HG03520 (cell line): ENCODE data around the gene FATE1.
"Not testable (repeated sequence)": the region's sequence is repeated elsewhere in the genome, so short reads cannot be mapped to it uniquely, and the experiment has no call there.

ENCODE experiments used
- ATAC-seq: cut with Tn5 transposase; IDR thresholded peaks from one replicate; pipeline ENCODE4 v1.9.1; 2021; ENCODE audit warnings: mild to moderate bottlenecking, moderate library complexity; ENCODE audit not compliant: unreplicated experiment

FATE1 gene, protein sequence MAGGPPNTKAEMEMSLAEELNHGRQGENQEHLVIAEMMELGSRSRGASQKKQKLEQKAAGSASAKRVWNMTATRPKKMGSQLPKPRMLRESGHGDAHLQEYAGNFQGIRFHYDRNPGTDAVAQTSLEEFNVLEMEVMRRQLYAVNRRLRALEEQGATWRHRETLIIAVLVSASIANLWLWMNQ

DNA sequence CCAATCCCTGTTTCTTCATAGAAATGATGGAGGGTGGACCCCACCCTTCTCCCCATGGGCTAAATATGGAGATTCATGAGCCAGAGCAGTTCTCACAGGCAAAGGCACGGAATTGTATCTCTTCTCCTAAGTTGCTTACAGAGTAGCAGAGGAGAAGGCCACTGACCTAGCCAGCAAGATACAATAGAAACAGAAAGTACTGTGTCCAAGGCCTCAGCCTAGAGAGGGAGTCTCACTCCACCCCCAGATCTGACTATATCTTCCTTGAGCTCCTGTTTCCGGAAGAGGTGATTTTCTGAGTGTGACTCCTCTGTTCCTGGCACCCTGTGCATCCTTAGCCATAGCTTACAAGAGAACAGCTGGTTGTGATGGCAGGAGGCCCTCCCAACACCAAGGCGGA, at the start of gene FATE1:
Gene FATE1, plus strand, starts transcription at position 284 of the 400 bp plus-strand sequence. Its CDS starts 85 bp downstream, at position 369.
- no peak for ATAC-seq

DNA sequence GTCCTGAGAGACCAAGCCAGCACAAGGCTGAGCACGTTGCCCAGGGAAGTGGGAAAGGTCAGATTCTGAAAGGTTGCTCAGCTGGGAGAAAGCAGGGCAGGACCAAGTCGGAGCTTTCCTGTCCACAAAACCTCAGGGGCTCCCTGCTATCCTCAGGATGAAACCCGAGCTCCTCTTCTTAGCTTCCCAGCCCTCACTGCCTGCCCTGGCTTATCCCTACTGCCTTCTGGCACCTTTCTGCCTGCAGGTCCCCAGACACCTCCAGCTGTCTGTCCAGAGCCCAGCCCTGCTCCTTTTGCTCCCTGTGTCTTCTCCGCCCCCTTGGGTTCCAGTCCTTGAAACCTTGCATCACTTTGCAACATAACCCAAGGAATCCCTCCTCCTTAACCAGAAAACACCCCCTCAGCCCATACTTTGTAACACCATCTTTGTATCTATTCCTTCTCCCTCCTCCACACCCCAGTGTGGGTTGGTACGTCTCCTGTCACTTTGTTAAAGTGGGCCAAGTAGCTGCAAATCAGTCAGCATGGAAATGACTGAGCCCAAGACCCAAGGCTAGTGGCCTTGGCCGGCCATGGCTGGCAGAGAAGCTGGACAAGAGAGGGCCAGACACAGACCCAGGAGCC, 40.6 kb upstream of the FATE1 start:
- ATAC-seq: no peak

DNA sequence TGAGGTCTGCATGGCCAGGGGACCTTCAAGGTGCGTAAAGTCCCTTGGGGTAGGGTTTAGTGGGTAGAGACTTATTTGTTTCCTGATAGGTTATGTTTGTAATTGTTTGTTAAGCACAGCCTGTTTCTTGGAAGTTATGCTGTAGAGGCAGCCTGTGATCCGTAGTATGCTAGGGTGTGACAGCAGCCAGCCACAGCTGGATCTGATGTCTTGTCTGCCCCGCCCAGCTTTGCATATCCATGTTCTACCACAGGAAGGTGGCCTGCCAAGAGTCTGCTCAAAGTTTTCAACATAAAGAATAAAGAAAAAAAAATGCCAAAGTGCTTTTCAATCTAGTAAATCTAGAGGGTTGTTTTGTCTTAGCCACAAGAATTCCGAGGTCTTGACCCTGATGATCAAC, 39.6 kb upstream of the FATE1 start:
- ATAC-seq: no peak

DNA sequence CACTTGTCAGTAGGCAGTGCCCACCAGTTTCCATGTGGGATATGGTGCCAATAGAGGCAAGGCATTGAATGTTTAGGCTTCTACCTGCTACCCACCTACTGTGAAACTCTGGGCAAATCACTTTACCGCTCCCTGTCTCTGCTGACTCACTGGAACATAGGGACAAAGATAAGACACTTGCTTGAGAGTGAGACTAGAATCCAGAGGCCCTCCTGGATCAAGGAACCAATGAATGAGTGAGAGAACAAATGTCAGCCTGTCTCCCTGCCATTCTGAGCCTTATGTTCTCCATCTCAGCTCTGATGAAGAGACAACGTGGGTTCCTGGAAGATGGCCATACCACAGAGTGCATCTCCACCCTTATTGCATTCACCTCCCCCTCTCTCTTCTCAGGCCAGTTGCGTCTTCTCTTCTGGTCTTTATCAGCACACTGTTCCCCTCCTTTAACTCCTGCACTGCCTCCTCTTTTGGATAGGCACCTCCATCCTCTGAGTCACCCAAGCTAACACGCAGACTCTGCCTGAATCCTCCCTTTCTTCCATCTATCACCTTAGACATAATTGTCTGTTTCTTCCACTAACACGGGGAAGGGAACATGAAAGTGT, 35.9 kb upstream of the FATE1 start:
- no peak for ATAC-seq

DNA sequence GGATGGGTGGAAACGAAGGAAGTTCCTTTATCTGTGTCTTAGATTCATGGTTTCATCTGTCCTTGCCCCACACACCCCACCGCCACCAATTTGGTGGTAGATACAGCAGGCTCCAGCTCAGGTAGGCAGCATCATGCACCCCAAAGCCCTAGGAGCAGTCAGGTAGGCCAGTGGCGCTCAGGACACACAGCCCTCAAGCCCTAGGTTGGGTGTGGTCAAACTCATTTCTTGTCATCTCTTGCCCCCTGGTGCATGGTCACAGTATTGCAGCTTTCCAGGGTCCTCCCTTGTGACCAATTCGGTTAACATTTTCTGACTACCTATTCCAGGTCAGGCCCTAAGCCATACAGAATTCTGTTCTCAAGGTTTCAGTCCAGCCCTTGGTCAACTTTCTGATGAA, 35.0 kb upstream of the FATE1 start:
- peak; percentile 82 for ATAC-seq

DNA sequence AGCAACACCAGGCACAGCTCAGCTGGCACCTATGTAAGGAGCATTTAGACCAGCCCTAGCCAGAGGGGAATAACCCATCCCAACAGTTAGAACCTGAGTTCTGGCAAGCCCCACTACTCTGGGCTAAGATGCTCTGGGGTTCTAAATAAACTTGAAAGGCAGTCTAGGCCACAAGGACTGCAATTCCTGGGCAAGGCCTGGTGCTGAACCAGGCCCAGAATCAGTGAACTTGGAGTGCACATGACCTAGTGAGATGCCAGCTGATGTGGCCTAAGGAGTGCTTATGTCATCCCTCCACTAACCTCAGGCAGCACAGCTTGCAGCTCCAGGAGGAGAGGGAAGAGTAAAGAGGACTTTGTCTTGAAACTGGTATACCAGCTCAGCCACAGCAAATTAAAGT, 28.2 kb upstream of the FATE1 start:
- no peak for ATAC-seq

DNA sequence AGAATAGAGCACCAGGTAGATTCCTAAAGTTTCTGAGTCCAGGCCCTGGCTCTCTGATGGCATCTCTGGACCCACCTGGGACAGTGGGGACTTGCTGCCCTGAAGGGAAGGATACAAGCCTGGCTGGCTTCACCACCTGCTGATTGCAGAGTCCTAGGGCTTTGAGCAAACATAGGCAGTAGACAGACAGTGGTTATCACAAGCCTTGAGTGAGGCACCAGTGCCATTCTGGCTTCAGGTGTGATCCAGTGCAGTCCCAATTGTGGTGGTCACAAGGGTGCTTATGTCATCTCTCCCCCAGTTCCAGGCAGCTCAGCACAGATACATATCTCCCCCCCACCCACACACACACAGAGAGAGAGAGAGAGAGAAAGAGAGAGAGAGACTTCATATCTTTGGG, 27.1 kb upstream of the FATE1 start:
- no peak for ATAC-seq

DNA sequence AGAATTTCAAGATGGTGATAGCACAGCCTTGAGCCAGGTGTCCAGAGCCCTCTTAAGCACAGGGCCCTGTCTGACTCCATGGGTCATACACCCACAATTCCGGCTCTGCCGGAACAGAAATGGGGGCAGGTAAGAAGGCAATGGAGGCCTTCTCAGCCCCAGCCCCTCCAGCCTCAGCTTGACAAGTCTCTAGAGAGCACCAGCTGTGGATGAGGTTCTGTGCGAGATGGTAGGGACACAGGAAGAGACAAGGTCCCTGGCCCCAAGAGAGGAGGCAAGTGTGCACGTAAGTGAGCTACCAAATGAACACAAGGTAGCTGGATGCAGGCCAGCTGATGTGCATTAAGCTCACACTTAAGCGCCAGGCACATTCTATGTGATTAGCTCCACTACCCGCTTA, 23.0 kb upstream of the FATE1 start:
- ATAC-seq: no peak

DNA sequence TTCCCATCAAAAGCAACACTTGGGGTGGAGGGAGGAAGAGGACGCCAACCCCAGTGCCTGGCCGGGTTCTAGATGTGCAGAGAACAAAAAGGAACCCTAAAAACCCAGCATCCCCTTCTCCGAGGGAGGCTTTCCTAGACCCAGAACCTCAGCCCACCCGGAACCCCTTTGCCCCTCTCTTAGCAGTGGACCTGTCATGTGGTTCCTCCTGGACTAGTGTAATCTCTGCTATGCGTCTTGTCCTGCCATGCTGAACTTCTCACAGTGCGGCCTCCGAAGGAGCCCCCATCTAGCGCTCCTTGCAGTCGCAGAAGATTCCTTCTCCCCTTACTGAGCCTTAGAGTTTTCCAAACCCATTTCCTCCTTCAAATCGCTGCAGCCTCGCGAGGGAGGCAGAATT, 21.7 kb upstream of the FATE1 start:
- ATAC-seq: no peak

DNA sequence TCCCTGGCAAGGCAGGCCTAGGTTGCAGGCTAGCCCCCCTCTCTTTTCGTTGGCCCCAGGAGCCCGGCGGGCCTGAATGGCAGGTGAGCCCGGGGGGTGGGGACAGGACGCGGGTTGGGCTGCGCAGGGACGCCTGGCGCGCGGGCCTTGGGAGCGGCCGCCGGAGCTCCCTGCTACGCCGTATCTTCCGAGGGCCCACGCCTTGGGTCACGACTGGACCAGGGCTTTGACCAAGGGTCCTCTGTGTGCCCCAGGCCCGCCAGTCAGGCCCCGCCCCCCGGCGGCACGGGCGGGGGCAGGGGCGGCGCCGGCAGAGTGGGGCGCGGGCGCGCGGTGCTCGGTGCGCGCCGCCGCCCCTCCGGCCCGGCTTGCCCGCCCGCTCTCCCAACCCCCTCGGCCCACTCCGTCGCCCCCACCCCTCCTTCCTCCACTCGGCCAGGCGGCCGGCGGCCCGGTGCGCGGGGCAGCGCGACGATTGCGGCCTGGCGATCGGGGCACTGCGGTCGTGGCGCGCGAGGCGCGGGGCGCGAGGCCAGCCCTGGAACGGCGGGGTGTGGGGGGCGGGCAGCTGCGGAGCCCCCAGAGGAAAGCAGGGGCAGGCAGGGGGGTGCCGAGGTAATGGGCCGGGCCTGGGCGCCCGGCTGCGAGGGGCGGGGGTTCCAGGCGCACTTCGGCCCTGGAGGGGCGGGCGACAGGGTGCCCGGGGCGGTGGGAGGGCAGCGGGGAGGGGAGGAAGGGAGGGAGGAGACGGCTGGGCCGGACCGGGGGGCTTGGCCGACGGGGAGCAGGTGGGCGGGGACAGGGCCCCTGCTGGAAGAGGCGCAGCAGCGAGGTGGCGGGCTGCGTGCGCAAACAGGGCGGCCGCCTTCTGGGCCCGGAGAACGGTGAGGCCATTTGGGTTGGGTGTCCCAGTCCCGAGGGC, 20.9 kb upstream of the FATE1 start, which contains the start of gene PRRG3:
Gene PRRG3, plus strand, starts transcription at position 798 of the 922 bp plus-strand sequence. CDS start 3,357 bp downstream, outside the sequence.
- no peak for ATAC-seq

DNA sequence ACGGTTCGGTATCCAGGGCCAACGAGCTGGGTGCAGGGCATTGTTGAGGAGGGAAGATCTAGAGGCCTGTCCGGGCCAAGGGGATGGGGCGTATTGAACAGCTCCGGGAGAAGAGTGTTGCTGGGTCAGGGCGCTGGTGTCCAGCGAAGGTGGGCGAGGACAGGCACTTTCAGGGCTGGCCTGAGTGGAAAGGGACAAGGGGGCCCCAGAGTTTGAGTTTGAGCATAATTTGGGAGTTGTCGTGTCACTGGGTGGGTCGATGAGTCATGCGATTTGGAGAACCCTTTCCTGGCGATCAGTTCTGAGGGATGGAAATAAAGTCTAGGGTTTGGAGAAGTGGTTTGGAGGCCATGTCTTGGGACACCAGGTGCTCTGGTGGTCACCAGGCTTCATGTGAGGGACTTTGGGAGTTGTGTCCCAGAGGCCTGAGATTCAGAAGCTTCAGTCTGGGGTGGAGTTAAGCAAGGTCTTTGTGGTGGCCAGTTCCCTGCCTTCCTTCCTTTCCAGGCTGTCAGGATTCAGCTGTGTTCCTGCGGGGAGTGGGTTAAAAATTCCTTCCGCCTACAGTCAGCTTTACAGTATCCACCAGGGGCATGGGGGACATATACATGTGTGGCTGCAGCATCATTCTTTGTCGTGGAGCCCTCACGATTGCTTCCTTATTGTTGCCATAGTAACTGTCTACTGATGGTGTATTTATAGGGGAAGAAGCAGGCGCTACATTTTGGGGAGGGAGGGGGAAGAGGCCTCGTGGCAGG, 20.1 kb upstream of the FATE1 start:
- ATAC-seq: no peak

DNA sequence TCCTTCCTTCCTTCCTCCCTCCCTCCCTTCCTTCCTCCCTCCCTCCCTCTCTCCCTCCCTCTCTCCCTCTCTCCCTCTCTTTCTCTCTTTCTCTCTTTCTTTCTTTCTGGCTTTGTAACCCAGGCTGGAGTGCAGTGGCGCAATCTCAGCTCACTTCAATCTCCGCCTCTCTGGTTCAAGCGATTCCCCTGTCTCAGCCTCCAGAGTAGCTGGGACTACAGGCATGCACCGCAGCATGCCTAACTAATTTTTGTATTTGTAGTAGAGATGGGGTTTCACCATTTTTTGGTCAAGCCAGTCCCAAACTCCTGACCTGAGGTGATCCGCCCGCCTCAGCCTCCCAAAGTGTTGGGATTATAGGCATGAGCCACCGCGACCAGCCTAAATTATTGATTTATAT, 18.8 kb upstream of the FATE1 start:
- ATAC-seq: not testable (repeated sequence)

DNA sequence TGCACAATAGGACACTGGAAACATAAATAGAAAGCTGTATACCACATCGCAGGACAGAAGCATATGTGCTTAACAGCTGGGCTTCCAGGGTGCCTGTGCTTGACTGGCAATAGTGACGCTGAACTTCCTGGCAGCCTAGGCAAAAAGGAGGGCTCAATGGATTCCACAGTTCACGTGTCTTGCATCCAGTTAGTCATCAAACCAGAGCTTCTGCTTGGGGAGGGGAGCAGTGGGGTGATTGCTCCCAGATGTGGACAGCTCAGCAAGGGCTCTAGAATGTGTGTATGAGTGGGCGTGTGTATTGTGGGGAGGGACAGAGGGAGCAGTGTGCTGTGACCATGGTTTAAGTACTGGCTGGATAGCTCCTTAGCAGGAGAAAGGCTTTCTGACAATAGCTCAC, 18.3 kb upstream of the FATE1 start:
- no peak for ATAC-seq

DNA sequence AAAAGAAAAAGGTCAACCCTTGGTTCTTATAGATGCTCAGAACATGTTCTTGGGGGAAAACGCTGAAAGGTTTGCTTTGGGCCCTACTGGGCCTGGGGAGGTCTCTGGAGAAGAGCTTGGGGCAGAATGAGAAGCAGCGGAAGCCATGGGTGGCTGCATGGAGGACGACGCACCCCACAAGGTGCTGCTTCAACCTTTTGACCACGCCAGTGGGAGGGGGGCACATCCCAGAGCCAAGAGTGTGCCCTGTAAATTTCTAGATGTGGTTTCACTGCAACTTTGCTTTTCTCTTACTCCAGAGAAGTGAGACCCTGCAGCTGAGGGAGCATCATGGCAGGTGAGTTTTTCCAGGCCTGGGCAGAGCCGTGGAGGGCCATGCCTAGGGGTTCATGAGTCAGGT, 17.4 kb upstream of the FATE1 start:
- ATAC-seq: no peak

DNA sequence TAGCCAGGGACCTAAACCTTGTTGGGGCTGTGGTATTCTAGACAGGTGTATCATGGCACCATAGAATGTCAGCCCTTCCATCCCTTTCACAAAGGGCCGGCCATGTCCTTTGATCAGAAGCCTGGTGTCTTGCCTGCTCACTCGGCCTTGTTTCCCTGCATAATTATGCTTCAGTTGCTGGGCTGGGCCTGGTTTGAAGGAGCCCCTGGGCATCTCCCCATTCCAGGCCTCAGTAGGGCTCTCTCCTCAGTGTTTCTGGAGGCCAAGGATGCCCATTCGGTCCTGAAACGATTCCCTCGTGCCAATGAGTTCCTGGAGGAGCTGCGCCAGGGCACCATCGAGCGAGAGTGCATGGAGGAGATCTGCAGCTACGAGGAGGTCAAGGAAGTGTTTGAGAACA, 16.1 kb upstream of the FATE1 start:
- ATAC-seq: no peak

DNA sequence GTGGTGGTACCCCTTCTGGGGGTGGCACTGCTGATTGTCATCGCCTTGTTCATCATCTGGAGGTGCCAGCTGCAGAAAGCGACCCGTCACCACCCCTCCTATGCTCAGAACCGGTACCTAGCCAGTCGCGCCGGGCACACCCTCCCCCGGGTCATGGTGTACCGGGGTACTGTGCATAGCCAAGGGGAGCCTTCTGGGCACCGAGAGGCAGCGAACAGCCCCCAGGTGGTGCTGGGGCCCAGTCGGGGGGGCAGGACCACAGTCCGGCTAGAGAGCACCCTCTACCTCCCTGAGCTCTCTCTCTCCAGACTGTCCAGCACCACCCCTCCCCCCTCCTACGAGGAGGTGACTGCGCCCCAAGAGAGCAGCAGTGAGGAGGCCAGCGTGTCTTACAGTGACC, 15.3 kb upstream of the FATE1 start:
- ATAC-seq: no peak

DNA sequence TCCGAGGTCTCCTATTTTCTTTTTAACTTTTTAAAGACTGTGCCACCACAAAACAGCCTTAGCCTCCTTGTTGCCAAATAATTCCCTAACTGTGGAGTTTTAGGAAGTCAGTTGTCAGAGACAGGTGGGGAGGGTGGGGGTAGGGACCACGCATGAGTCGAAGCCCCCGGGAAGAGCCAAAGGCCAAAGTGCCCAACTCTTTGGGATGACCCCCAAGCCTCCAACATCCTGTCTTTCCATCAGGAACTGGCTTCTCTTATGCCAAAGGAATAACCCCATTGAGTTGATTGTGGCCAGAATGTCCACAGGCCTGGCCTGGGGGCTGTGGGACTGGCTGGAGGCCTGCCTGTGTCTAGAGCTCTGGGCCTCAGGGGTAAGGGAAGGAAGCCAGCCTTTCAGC, 14.8 kb upstream of the FATE1 start:
- no peak for ATAC-seq

DNA sequence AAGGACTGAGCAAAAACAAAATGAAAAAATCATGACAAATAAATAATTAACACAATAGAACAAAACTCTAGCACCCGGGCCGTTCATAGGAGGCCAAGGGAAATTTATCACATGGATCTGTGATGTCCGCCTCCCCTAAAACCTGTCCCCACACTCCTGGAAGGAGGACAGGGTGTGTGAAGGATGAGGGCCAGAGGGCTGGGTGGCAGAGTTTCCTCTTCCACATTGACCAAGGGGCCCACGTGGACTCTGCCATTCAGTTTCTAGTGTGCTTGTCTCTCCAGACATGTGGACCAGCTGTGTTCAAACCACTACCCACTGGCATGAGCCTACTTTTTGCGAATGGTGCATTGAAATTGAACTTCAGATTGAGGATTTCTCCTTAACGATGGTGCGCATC, 14.3 kb upstream of the FATE1 start:
- no peak for ATAC-seq

DNA sequence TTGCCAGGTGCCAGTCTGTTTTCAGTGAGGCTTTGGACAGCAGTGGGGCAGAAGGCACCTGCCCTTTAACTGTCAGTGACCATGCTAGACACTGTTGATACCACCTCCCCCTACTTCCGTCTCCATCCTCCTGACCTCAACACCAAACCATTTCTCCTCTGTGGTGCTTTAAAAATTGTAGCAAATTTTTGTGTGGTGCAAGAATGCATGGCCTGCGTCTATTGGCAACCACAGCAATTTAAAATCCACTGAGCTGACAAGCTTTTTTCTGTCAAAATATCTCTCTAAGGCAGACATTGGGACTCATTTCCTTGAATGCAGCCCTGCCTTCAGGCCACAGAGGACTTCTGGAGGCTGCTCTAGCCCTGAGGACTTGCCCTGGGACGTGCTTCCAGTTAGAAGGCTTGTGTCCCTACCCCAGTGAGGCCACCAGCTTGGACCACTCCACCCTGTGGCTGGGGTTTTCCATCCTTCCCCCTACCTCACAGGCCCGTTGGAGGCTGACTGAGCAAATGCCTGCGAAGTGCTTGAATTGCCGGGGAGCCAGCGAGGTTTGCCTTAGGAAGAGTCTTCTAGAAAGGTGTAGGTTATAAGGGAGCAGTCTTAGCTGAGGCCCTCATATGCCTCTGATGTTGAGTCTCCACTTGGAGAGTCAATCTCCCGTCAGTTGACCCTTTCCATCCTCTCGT, 13.7 kb upstream of the FATE1 start:
- no peak for ATAC-seq

DNA sequence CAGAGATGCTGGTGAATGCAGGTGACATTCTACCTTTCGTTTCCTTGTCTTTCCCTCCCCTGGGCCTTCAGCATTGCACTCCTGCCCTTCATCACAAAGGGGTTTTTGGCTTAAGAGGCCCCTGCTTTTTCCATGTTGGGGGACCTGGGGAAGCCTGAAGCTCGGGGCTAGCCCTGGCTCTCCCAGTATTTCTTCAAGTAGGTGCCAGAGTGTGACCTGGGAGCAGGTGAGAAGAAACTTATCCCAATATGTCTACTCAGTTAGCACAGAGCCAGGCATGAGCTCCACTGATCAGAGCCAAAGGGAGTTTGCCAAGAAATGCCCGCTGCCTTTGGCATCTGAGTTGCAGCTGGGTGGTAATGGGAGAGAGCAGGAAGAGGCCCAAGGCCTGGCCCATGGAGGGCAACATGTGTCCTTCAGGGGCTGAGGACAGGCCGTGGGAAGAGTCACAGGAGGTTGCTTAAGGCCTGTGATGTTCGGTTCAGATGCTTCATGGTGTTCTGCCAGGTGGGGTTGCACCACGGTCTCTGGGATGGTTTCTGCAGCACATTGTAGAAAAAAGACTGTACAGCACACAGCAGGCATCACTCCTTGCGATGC, 13.0 kb upstream of the FATE1 start:
- ATAC-seq: no peak
